NCI-H2107 treated with DMSO at 0.1 percent for 48 hours (cell line): ENCODE data around the gene FARSA.
"Not testable (repeated sequence)": the region's sequence is repeated elsewhere in the genome, so short reads cannot be mapped to it uniquely, and the experiment has no call there.

ENCODE experiments used
- DNase-seq: peaks from one replicate; lab custom pipeline; 2025; ENCODE audit not compliant: unreplicated experiment; lab: John Stamatoyannopoulos, UW

Gene FARSA

GRCh38 chr19:12937927-12938778 is 4.6 kb upstream of the FARSA start, which contains the start of gene CALR:
Gene CALR, plus strand, starts transcription at chr19:12938609. Its CDS starts 71 bp downstream, at chr19:12938680.
- DNase-seq: peak; percentile 91

GRCh38 chr19:12937093-12937926 is 3.8 kb upstream of the FARSA start:
- peak; percentile 74 for DNase-seq

DNA sequence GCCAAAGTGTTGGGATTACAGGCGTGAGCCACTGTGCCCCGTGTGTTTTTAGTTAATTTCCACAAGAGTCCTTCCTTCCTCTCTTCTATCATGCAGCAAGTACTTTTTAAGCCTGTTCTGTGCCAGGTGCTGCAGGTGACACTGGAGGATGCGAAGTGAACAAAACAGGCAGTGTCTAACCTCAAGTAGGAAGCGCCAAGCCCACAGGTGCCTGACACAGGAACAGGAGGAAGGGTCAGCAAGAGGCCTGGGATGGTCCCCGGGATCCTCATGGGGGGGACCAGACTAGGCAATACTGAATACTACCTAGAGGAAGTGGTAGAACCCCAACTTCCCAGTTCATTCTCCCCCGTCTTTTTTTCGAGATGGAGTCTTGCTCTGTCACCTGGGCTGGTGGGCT is 3.1 kb upstream of the FARSA start:
- DNase-seq: peak; percentile 63

GRCh38 chr19:12935071-12935470 is 1.6 kb upstream of the FARSA start:
- no peak for DNase-seq

DNA sequence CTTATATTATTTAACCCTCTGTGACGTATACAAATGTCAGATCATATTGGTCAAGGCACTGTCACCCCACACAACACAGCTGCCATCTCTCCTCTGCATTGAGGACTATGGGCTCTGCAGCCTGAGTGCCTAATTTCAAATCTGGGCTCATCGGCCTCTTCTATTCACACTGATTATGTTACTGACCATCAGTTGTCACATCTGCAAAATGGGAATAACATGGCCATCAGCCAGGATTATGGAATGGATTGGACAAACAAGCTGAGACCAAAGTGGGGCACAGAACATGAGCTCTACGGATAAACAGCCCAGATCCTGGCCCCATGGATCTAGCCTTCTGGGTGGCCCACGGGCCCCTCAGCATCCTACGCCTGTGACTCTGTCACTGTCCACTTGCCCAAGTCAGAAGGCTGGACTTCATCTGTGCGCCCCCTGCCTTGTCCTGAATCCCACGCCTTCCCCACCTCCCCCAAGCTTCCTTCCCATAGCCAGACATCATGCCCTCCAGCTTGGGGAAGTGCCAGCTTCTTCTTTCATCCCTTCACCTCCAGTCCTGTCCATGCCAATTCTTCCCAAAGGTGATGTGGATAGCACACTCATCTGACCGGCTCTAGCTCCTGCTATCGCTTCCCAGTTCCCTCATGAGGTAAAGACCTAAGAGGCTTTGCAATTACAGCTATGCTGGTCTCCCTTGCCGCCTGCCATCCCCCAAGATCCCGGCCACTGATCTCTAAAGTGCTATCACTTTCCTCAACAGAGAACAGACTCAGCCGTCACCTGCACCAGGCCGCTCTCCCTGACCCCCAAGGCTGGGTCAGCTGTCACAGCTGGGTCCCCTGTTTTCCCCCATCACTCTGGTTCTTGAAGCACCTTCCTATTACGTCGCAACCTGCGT is 872 bp downstream of the FARSA start:
- DNase-seq: no peak

DNA sequence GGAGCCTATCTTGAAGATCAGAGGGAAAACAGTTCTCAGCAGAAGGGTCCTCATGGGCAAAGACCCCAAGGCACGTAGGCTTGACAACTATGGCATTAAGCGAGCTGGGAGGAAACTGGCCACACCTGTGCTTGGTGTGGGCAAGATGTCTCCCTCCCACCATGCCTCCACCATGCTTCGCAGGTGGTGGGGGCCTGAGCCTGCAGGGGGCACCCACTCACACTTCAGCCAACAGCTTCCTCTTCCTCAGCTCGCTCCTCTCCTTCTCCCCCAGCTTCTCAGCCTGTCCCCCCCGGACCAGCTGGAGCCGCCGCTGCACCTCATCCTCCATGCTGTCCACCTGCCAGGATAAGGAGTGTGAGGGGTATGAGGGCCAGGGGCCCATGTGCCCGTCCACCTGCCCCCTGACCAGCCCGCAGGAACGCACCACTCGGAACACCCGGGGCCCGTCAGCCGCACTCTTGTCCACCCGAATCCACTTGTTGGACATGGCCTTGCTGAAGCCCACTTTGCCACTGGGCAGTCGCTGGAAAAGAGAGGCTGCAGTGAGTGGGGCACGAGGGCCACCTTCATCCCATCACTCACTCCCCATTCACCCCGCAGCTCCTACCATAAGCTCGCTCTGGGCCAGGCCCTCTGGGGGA is 3.4 kb downstream of the FARSA start:
- DNase-seq: no peak

DNA sequence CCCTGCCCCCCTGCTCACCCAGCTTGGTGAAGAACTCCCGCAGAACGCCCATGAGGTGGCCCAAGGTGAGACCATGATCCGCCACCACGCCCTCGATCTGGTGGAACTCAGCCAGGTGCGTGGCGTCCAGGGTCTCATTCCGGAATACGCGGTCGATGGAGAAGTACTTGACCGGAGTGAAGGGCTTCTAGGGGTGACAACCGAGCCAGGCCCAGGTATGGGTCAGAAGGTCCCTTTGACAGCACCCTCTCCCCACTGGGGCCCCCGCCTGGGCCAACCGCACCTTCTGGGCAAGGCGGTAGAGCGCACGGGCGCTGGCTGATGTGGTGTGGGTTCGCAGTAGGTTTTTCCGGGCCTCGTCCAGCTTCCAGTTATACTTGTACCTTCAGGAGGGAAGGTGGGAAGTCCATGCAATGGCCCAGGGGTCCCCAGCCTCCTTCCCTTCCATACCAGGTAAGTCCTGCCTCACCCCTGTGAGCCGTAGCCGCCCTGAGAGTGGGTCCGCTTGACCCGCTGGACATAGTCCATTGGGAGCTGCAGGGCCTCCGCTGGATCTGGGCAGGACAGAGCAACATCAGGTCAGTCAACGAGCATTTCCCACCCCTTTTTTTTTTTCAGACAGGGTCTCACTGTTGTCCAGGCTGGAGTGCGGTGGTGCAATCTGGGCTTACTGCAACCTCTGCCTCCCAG is 8.7 kb downstream of the FARSA start:
- no peak for DNase-seq

DNA sequence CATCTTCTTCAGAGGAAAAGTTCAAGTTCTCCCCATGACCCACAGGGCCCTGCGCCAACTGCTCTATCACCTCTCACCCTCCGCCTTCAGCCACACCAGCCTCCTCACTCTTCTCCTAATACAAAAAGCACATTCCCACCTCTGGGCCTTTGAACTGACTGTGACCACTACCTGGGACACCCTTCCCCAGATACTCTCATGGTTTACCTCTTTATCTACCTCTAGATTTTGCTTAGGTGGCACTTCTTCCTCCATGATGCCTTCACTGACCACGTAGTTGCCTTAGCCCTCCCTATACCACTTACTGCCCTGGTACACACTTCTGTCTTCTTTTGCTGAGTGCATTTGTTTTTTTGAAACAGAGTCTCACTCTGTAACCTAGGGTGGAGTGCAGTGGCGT is 10.6 kb downstream of the FARSA start:
- DNase-seq: no peak

- no peak for DNase-seq
Measured at GRCh38 chr19:12921047-12921446, 12.5 kb downstream of the FARSA start.

- no peak for DNase-seq
Measured at GRCh38 chr19:12918253-12918652, 15.3 kb downstream of the FARSA start.

GRCh38 chr19:12915860-12916259 is 17.7 kb downstream of the FARSA start:
- not testable (repeated sequence) for DNase-seq

DNA sequence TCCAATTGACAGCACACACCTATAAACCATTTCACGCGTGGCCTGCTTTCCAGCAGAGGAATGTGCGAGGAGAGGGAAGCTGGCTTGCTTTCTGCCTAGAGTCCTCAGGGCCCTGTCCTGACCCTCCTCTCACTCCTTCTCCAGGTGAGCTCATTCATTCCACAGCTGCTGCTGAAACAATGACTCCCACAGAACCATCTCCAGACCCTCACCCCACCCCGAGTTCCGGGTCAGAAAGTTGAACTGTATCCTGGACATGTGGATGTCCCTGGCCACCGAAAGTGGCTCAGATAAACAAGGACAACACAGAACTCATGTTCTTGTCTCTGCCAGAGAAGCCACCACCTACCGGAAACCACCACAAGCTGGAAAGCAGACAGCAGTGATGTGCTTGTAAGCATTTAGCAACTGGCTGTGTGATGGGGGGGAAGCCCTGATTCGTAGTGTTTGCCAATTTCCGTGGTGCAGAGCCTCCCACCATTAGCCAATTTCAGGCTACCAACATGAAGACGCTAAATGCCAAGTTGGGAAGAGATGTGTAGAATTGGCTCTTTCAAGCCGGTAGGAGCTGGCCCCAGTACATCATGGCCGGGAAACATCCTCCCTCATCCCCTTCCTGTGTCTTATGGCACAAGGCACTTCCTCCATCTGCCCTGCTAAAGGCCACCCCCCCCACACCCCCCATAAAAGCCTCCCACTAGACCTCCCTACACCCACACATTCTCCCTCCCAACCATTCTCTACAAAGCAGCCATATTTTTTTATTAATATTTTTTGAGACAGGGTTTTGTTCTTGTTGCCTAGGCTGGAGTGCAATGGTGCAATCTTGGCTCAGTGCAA is 19.4 kb downstream of the FARSA start:
- peak; percentile 65 for DNase-seq

DNA sequence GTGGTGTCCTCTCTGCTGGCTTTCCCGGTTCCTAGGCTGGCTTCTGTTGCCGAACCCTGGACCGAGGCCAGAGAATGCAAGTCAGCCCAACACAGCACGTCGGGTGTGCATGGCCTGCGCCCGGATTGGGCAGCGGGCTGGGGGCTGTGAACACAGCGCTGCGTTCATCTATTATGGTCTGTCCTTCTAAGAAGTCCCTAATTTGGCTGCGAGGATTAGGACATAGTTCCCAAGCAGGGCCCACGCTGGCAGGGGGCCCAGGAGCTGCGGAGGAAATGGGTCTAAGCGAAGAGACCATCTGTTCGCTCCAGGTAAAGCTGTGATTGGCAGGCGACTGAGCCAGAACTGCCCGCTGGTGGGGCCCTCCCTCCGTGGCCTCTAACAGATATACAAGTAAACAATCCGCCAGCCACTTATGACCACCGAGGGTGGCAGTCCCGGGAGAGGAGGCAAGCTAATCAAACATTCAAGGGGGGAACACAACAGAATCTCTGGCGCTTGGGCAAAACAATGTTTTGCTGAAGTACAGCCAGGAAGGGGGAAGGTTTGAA is 20.4 kb downstream of the FARSA start:
- DNase-seq: peak; percentile 97

DNA sequence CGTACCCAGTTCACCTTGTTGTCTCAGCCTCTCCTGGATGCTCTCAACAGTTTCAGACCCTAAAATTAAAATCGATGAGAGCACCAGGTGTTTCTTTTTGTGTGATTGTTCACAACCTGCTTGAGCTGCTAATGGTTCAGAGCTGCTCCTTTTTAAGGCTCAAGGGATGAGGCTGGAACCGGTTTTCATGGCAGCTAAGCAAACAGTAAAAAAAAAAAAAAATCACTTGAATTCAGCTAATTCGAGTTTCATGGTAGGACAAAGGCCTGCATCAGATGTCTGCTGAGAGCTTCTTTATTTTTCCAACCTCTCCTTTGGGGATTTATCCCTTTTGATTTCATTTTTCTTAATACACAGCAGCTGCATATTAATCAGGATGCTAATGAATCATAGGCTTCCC is 20.9 kb downstream of the FARSA start:
- peak; percentile 97 for DNase-seq

DNA sequence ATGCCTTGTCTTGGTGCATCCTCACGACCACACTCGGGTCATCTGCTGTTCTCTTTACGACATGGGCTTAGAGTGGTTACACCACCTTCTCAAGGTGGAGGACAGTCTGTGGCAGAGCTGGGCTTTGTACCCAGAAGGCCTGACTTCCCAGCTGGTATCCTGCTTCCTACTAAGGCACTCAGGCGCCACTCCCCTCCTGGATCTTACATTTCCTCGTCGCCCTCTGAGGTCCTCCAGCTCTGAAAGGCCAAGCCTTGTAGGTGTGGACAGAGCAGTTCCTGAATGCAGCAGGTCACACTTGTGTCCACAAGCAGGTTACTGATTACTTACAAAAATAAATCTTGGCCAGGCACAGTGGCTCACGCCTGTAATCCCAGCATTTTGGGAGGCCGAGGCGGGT is 26.3 kb downstream of the FARSA start:
- DNase-seq: no peak

DNA sequence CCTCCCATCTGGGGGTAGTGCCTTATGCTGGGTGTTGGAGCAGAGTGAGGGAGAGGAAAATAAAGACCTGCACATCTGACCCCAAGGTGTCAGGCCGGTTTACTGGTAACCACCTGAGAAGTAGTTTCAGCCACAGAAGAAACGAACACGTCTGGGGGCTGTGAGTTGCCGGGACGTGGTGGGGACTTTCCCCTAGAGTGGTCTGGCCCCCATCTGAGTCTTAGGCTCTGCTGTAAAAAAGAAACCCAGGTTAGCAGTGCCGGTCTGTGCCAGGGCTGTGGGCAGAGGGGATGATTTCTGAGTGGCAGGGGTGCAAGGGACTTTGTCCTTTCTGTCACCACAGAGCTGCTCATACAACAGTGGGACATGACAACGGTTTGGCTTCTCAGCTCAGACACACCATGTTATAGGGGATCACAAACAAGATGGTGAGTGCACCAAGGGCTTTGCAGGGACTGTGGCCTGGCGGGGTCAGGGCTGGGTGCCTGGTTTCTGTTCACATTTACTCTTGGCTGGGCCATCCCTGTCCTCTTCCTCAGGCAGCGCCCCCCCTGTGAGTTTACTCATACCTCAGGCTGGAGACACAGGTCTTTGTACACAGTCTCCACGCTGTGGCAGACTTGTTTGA is 33.5 kb downstream of the FARSA start:
- DNase-seq: no peak

GRCh38 chr19:12896460-12896859 is 37.1 kb downstream of the FARSA start:
- DNase-seq: no peak

DNA sequence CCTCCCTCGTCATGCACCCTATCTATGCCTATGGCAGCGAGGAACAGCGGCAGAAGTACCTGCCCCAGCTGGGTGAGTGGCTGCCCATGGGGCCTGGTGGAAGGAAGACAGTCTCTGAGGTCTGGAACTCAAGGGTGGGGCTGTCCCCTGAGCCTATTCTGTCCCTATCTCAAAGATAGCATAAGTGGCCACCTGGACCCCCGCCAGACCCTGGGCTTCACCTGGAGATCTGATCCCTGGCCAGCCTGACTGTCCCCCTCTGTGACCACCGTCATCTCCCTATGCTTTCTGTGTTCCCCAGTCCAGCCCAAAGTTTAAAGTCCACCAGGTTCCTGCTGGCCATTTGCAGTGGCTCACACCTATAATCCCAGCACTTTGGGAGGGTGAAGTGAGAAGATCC is 39.9 kb downstream of the FARSA start:
- no peak for DNase-seq
